GM21390 (cell line): ENCODE results near the gene GNB5.
"Not testable (repeated sequence)": the region's sequence is repeated elsewhere in the genome, so short reads cannot be mapped to it uniquely, and the experiment has no call there.

ENCODE experiments used
- ATAC-seq: cut with Tn5 transposase; IDR thresholded peaks from one replicate; pipeline ENCODE4 v1.9.1; 2021; ENCODE audit not compliant: unreplicated experiment

GNB5 gene

DNA sequence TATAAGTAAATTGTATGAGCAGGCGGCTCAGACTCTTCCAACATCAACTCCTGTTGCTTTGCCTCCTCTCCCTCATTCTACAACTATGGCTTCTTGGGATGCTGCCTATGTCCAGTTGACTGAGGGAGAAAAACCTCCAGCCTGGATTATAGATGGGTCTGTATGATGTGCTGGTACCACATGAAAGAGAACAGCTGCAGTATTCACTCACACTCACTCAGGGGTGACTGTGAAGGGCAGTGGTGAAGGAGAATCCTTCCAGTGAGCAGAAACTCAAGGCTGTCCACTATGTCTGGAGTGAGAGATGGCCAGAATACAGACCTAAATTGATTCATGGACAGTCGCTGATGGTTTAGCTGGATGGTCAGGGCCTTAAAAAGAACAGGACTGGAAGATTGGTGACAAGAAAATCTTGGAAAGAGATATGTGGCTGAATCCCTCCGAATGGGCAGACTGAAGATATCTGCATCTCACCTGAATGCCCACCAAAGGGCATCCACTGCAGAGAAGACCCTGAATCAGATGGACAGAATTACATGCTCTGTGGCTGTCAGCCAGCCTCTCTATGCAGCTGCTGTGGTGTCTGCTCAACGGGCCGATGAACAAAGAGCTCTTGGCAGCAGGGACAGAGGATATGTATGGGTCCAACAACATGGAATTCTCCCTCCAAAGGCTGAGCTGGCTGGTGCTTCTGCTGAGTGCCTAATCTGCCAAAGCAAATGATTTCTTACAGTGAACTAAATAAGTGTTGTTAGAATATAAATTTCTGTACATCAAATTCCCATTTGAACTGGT lies 76.7 kb downstream of the GNB5 start:
- ATAC-seq: no peak

DNA sequence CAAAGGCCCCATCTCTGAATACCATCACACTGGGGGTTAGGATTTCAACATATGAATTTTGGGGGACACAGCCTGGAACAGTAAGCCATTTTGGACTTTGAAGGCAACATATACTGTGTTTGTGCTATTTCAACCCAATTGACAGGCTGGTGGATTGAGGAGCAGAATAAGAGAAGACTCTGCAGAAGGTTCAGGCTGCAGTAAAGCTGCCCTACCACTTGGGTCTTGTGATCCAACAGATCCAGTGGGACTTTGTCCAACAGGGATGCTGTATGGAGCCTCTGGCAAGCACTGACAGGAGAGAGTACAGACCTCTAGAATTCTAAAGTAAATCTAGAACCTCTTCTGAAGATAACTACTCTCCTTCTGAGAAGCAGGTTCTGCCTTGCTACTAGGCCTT lies 77.5 kb downstream of the GNB5 start:
- no peak for ATAC-seq

GRCh38 chr15:52113235-52113634 lies 78.0 kb downstream of the GNB5 start:
- ATAC-seq: no peak

- no peak for ATAC-seq
Observed at GRCh38 chr15:52112203-52112750, 78.9 kb downstream of the GNB5 start.

DNA sequence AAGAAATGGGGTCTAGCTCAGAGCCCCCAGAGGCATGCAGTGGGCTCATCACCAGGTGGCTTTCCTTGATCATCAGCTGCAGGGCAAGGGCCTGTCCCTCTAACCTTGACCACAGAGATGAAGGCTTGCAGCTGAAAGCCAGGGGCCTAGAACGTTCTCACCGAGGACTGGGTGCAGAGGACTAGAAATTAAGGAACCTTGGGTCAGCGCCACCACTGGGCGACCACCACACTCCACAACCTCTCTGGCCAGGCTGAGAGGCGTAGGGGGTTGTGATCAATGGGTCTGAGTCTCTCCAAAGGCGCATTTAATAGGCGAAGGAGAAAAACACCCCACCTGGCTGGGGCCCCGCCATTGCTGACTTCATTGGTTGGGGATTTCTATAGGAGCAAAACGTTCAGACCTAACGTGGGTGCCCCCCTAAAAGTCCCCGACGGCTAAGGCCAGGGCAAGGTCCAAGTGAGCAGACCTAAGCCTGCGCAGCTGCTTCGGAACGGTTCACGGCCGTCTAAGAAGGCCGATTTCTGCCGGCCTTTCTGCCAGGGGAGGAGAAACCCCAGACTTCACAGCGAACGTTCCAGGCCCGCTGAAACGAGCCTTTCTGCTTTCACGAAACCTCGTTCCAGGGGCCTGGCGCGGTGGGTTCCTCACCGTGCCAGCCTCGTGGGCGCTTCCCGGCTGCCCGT lies 79.5 kb downstream of the GNB5 start:
- no peak for ATAC-seq

- ATAC-seq: peak; percentile 51
Observed at GRCh38 chr15:52109559-52110451, 81.4 kb downstream of the GNB5 start.

- ATAC-seq: no peak
Observed at GRCh38 chr15:52107238-52107637, 84.0 kb downstream of the GNB5 start.

- ATAC-seq: no peak
Observed at GRCh38 chr15:52106641-52107040, 84.6 kb downstream of the GNB5 start.

DNA sequence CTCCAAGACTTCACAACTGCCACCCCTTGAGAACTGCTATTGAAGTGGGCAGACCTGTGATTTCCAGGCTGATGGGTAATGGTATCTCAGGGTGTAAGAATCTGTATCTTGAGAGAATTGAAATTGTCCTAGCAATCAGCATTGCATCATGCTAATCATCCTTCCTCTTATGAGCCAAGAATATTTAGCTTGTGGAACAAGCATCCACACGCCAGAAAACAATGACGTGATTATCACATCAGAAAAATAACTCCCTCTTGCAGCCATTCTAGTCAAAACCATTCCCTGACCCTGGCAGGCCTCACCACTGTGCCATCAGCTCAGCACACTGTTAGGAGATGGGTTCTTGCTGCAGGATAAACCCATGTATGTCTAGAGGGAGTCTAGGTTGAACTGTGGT lies 85.3 kb downstream of the GNB5 start:
- no peak for ATAC-seq

DNA sequence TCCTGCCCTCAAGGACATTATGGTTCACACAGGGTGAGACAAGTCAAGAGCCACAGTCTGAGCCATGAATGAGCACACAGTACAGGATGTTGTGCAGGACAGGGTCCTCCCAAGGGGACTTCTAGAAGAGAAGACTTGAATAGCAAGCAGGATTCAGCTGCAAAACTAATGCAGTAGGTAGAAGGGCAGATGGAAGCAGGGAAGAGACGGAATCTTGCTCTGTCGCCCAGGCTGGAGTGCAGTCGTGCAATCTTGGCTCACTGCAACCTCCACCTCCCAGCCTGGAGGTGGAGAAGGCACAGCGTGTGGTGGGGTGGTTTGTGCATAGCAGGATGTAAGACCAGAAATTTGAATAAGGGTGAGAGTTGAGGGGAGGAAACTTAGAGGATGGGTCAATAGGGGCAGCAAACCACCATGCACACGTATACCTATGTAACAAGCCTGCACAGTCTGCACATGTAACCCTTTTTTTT lies 86.6 kb downstream of the GNB5 start:
- ATAC-seq: peak; percentile 42

GRCh38 chr15:52103217-52104207 lies 87.7 kb downstream of the GNB5 start:
- peak; percentile 66 for ATAC-seq

- no peak for ATAC-seq
Observed at GRCh38 chr15:52102463-52102862, 88.7 kb downstream of the GNB5 start.

DNA sequence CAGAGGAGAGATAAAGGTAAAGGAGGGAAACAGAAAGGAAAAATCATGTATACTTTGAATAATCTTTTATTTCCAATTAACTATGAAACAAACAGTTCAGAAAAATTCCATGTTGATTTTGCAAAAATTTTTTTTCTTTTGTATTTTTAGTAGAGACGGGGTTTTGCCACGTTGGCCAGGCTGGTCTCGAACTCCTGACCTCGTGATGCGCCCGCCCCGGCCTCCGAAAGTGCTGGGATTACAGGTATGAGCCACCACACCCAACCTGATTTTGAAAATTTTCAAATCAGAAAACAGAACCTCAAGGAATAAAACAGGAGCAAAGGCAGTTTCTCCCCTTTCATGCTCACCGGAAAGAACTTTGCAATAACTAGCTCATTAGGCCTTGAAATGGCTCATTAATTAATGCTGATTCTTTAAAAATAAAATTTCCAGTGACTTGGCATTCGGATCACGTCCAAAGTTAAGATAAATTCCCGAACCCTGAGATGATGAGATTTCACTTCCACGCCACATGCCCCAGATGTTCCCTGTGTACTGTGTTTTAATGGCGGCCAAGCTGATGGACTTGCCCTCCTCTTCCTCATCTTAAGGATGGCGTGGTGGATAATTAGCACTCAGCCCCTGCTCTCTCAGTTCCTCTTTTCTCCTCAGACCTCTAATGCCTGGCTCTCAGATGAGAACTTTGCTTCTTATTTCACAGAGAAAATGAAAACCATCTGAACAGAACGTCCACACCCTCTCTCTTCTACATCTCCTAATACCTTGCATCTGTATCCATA lies 89.5 kb downstream of the GNB5 start:
- peak; percentile 46 for ATAC-seq

- ATAC-seq: no peak
Observed at GRCh38 chr15:52100807-52101442, 90.3 kb downstream of the GNB5 start.

DNA sequence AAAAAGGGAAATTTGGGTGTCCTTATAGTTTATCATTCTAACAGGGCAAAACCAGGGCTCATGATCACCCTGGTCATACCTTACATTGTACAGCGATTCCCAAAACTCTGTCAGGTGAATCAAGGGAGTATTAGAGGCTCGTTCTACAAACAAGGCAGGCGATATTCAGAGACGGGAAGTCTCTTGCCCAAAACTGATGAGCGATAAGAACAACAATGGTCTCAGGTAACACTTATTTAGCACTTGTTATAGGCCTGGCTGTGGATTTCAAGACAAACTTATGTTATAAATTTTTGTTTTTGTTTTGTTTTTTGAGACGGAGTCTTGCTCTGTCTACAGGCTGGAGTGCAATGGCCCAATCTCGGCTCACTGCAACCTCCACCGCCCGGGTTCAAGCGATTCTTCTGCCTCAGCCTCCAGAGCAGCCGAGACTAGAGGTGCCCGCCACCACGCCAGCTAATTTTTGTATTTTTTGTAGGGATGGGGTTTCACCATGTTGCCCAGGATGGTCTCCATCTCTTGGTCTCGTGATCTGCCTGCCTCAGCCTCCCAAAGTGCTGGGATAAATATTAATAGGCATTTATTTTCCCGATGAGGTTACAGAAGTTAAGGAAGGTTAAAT lies 91.4 kb downstream of the GNB5 start:
- no peak for ATAC-seq

DNA sequence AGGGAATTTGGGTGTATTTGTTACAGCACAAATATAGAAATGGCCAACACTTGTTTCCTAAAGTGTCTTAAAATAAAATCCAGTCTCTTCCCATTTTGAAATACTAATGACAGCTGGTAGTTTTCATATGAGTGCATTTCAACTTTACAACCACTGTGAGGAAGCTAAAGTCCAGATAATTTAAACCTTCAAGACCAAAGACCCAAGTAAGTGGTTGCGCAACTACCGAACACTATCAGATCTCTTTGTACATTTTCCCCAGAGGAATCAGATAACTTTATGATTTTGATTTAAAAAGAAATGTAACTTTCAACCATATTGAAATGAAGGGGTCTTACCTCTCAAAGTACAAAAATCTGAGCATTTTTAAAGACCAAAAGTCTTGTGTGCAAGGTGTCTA lies 92.9 kb downstream of the GNB5 start:
- no peak for ATAC-seq

- no peak for ATAC-seq
Observed at GRCh38 chr15:52097180-52097579, 94.0 kb downstream of the GNB5 start.

DNA sequence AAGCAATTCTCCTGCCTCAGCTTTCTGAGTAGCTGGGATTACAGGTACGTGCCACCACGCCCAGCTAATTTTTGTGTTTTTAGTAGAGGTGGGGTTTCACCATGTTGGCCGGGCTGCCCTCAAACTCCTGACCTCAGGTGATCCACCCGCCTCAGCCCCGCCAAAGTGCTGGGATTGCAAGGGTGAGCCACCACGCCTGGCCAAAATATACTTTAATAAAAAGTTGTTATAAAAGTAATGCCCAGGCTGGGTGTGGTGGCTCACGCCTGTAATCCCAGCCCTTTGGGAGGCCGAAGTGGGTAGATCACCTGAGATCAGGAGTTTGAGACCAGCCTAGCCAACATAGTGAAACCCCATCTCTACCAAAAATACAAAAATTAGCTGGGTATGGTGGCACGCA lies 94.7 kb downstream of the GNB5 start:
- not testable (repeated sequence) for ATAC-seq
